ENCODE data around the gene GNL1. TPM values are rescaled to one million over a fixed set of nuclear protein-coding genes. Genes with fewer than 3 reads are reported as not detected.

The GNL1 gene
- total and polyA plus RNA-seq, 2 donors (not counting 1 experiment from before 2014, with no cell fraction given): 36.0 to 107 TPM

- Mint-ChIP-seq H3K4me1 (peaks cover 32% of the 10 kb centered on the region), H3K27ac (peak overlapping the region; percentile 99), H3K4me3 (peak overlapping the region; percentile 99), H3K9me3 (ENCODE audit: insufficient read depth) (no peaks in the 10 kb centered on the region), H3K27me3 (no peaks in the 10 kb centered on the region)
- peaks cover 19 to 27% of the 10 kb centered on the region in 2 donors for H3K4me1 ChIP-seq (ENCODE audit: control insufficient read depth in 2 of 2, insufficient read depth in 2 of 2, low read length in 2 of 2)
- CTCF ChIA-PET: interaction anchor here (1.0 to 8.1 kb wide), 6 partner anchors 13 to 73 kb away, joined by 4 to 94 read pairs (median 6); partner anchors contain the start of genes ABCF1, MRPS18B and PPP1R10
- WGBS (ENCODE audit: insufficient coverage): 24% methylated on average over 33 of the region's 34 CpGs
- TF ChIP-seq EZH2 (IDR thresholded peaks at IDR 0.05; ENCODE audit: borderline replicate concordance, insufficient read depth, low read depth, low read length, poor library complexity, severe bottlenecking): no peak
- TF ChIP-seq CTCF (IDR thresholded peaks at IDR 0.05): no peak
- peaks cover 5% of the 10 kb centered on the region for H4K20me1 ChIP-seq (ENCODE audit: control insufficient read depth, insufficient read depth, low read length, poor library complexity, severe bottlenecking)
- no peaks in the 10 kb centered on the region for H3K9me3 ChIP-seq (ENCODE audit: control extremely low read depth in 1 of 3, control insufficient read depth in 2 of 3, insufficient read depth in 1 of 3, low read length in 2 of 3)
- intact Hi-C loops (cut with micrococcal nuclease): loop anchor here (5.0 kb wide), 1 partner anchor 117 kb away; the partner anchor contains the start of gene DHX16
- peaks cover 34% of the 10 kb centered on the region for H3K79me2 ChIP-seq (ENCODE audit: control insufficient read depth, insufficient read depth, low read length)
- ATAC-seq (ENCODE audit: low read depth) (no peak), DNase-seq (peak; percentile 35)
- peak overlapping the region; percentile 99 for H3K9ac ChIP-seq (ENCODE audit: low read length)
- peaks cover 0 to 38% of the 10 kb centered on the region in 2 experiments for H3K36me3 ChIP-seq (replicated peaks in 1 of 2; ENCODE audit: control extremely low read depth in 1 of 2, control insufficient read depth in 1 of 2, extremely low read depth in 1 of 2, insufficient read depth in 2 of 2, low read length in 1 of 2)
- peak overlapping the region; percentile 64 to 100 (median 90) for H3K4me3 ChIP-seq (ENCODE audit: control extremely low read depth in 1 of 5, extremely low read depth in 1 of 5, insufficient read depth in 1 of 5, low read depth in 2 of 5, low read length in 4 of 5)
- POLR2A ChIA-PET: interaction anchor here (0.6 to 3.4 kb wide), 11 partner anchors 10 to 1033 kb away, joined by 3 to 16 read pairs (median 5); partner anchors contain the start of genes ABCF1, MRPS18B and PPP1R10
- peak overlapping the region; percentile 91 to 95 for H3K27ac ChIP-seq (ENCODE audit: low read length in 2 of 2)
- H3K4me2 ChIP-seq (replicated peaks; ENCODE audit: low read depth, low read length, poor library complexity, severe bottlenecking): peak overlapping the region; percentile 98
- peak overlapping the region; percentile 85 for H2AFZ ChIP-seq (ENCODE audit: insufficient read depth, low read depth, low read length, poor library complexity, severe bottlenecking)
- no peaks in the 10 kb centered on the region for H3K27me3 ChIP-seq (replicated peaks in 1 of 4; ENCODE audit: control extremely low read depth in 1 of 4, control insufficient read depth in 3 of 4, insufficient read depth in 4 of 4, low read length in 3 of 4)
Measured at GRCh38 chr6:30554962-30555815, 1.1 kb downstream of the GNL1 start.

Measured in B cell (primary cell).